Hepatocyte (in vitro differentiated cells): Measurements from ENCODE around the gene ZNHIT2. TPM values are rescaled to one million over a fixed set of nuclear protein-coding genes. Genes with fewer than 3 reads are reported as not detected.

ENCODE experiments used
- DNase-seq: peaks from one replicate; pipeline ENCODE4 v3.0.0-alpha.2; 2016; ENCODE audit warnings: low spot score
- H2AFZ ChIP-seq: fragments of 200-600 bp; sonication (generic); 2 replicates; pipeline ENCODE4 v1.6.0; 2016; ENCODE audit warnings: antibody characterized with exemption, mild to moderate bottlenecking
- H3K27ac ChIP-seq: fragments of 200-600 bp; sonication (generic); 2 replicates; pipeline ENCODE4 v1.5.1; 2016; ENCODE audit warnings: mild to moderate bottlenecking
- H3K27me3 ChIP-seq: fragments of 200-600 bp; sonication (generic); 2 replicates; pipeline ENCODE4 v1.6.1; 2016
- H3K36me3 ChIP-seq: fragments of 200-600 bp; sonication (generic); replicated peaks from 2 replicates; pipeline ENCODE4 v1.5.1; 2016; ENCODE audit warnings: low read depth; ENCODE audit not compliant: insufficient read depth
- H3K4me1 ChIP-seq: fragments of 200-600 bp; sonication (generic); 2 replicates; pipeline ENCODE4 v1.5.1; 2016; ENCODE audit warnings: mild to moderate bottlenecking, moderate library complexity; ENCODE audit not compliant: insufficient read depth
- H3K4me2 ChIP-seq: fragments of 200-600 bp; sonication (generic); 2 replicates; pipeline ENCODE4 v1.6.0; 2016
- H3K4me3 ChIP-seq: fragments of 200-600 bp; sonication (generic); 2 replicates; pipeline ENCODE4 v1.5.1; 2016; ENCODE audit warnings: mild to moderate bottlenecking
- H3K79me2 ChIP-seq: fragments of 200-600 bp; sonication (generic); 2 replicates; pipeline ENCODE4 v1.6.0; 2017; ENCODE audit warnings: mild to moderate bottlenecking
- H3K9me2 ChIP-seq: fragments of 200-600 bp; sonication (generic); replicated peaks from 2 replicates; pipeline ENCODE4 v1.6.0; 2017; ENCODE audit warnings: mild to moderate bottlenecking; ENCODE audit not compliant: insufficient read depth
- H3K9me3 ChIP-seq: fragments of 200-600 bp; sonication (generic); 2 replicates; pipeline ENCODE4 v1.5.1; 2016; ENCODE audit warnings: low read depth, mild to moderate bottlenecking
- H4K20me1 ChIP-seq: fragments of 200-600 bp; sonication (generic); 2 replicates; pipeline ENCODE4 v1.6.0; 2016; ENCODE audit warnings: mild to moderate bottlenecking; ENCODE audit not compliant: insufficient read depth, poor library complexity, severe bottlenecking
- EZH2 ChIP-seq: fragments of 200-600 bp; sonication (generic); IDR thresholded peaks from 2 replicates; pipeline ENCODE4 v1.6.1; 2016; ENCODE audit warnings: antibody characterized with exemption, mild to moderate bottlenecking, borderline replicate concordance
- EZH2phosphoT487 ChIP-seq: fragments of 200-600 bp; sonication (generic); IDR thresholded peaks from one replicate; pipeline ENCODE4 v1.6.1; 2018; ENCODE audit warnings: antibody characterized with exemption, mild to moderate bottlenecking, low read depth, moderate library complexity; ENCODE audit not compliant: unreplicated experiment, severe bottlenecking
- WGBS: methylation state at CpG from one replicate; pipeline ENCODE4 v1.1.6; 2016; ENCODE audit warnings: low lambda C conversion rate; ENCODE audit errors: missing lambda C conversion rate; 5-methylcytosine and 5-hydroxymethylcytosine counted together
- polyA plus RNA-seq: library from polyadenylated mRNA; unstranded; fragments of >200 nt; fragmentation: Nextera tagmentation; extraction: Ambion mirVana; gene quantifications from 2 replicates; pipeline ENCODE4 v1.2.1, GENCODE V29; 2016
- total RNA-seq: library from RNA; depleted of rRNA; stranded (reverse); fragments of >200 nt; gene quantifications from 2 replicates; pipeline ENCODE4 v1.2.3, GENCODE V29; 2014
- TF ChIP-seq, protein P1 (sequence below): fragments of 200-600 bp; sonication (generic); IDR thresholded peaks from 2 replicates; pipeline ENCODE4 v1.5.1; 2016; ENCODE audit warnings: antibody characterized with exemption, mild to moderate bottlenecking; ENCODE audit not compliant: poor library complexity

Gene ZNHIT2
- total and polyA plus RNA-seq, 2 experiments from 2014 or later, result 13.5 to 23.7 TPM

DNA sequence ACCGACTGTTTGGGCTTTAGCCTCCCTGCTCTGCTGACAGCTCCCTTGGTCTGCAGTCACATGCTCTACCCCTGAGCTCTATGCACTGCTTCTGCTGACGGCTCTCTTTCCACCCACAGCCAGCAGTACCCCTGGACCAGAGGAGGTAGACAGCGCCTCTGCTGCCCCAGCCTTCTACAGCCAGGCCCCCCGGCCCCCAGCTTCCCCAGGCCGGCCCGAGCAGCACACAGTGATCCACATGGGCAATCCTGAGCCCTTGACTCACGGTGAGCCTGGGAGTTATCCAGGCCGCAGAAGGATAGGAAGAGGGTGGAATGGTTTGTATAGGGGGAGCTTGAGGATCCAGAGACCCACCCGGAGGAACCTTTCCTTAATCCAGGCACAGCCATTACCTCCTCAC is 30.7 kb downstream of the ZNHIT2 start:
- Histone ChIP-seq H4K20me1 (no peaks in the 10 kb centered on the region), H3K36me3 (no peaks in the 10 kb centered on the region), H2AFZ (no peak overlapping the region), H3K79me2 (peaks cover 31% of the 10 kb centered on the region), H3K9me3 (no peaks in the 10 kb centered on the region), H3K4me2 (no peak overlapping the region), H3K4me1 (peaks cover 9% of the 10 kb centered on the region), H3K27me3 (no peaks in the 10 kb centered on the region), H3K4me3 (no peak overlapping the region), H3K9me2 (no peaks in the 10 kb centered on the region), H3K27ac (no peak overlapping the region)
- TF ChIP-seq, protein P1, sequence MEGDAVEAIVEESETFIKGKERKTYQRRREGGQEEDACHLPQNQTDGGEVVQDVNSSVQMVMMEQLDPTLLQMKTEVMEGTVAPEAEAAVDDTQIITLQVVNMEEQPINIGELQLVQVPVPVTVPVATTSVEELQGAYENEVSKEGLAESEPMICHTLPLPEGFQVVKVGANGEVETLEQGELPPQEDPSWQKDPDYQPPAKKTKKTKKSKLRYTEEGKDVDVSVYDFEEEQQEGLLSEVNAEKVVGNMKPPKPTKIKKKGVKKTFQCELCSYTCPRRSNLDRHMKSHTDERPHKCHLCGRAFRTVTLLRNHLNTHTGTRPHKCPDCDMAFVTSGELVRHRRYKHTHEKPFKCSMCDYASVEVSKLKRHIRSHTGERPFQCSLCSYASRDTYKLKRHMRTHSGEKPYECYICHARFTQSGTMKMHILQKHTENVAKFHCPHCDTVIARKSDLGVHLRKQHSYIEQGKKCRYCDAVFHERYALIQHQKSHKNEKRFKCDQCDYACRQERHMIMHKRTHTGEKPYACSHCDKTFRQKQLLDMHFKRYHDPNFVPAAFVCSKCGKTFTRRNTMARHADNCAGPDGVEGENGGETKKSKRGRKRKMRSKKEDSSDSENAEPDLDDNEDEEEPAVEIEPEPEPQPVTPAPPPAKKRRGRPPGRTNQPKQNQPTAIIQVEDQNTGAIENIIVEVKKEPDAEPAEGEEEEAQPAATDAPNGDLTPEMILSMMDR, result no peak
- TF ChIP-seq EZH2 (no peak), EZH2phosphoT487 (no peak)
- 100% methylated on average over 7 of the region's 9 CpGs for WGBS
- DNase-seq, result no peak

DNA sequence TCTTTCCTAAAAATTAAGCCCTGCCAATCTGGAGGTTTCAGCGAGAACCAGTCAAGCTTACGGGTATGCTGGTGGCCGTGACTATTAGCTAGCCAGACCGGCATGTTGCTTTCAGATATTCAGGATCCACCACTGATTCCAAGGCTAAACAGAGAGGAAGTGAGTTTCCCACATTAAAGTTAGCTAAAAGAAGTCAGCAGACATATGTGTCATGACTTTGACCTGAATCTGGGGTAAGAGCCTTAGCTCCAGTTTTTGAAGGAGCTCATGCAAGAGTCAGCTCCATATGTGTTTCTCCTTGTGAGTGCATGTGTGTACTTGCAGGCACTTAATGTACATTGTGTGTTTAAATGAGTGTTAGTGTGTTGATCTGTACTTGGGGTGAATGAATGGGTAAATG is 32.1 kb downstream of the ZNHIT2 start:
- no peaks in the 10 kb centered on the region for H4K20me1 ChIP-seq
- H3K4me1 ChIP-seq, result peaks cover 9% of the 10 kb centered on the region
- peak overlapping the region; percentile 95 for H3K4me2 ChIP-seq
- TF ChIP-seq EZH2 (no peak), EZH2phosphoT487 (no peak)
- TF ChIP-seq, protein P1, result no peak
- H3K4me3 ChIP-seq, result no peak overlapping the region
- no peak for DNase-seq
- H3K9me2 ChIP-seq, result no peaks in the 10 kb centered on the region
- no peaks in the 10 kb centered on the region for H3K36me3 ChIP-seq
- peaks cover 32% of the 10 kb centered on the region for H3K79me2 ChIP-seq
- H3K27ac ChIP-seq, result no peak overlapping the region
- H3K27me3 ChIP-seq, result no peaks in the 10 kb centered on the region
- H3K9me3 ChIP-seq, result no peaks in the 10 kb centered on the region
- 97% methylated on average over 4 of the region's 4 CpGs for WGBS
- no peak overlapping the region for H2AFZ ChIP-seq

DNA sequence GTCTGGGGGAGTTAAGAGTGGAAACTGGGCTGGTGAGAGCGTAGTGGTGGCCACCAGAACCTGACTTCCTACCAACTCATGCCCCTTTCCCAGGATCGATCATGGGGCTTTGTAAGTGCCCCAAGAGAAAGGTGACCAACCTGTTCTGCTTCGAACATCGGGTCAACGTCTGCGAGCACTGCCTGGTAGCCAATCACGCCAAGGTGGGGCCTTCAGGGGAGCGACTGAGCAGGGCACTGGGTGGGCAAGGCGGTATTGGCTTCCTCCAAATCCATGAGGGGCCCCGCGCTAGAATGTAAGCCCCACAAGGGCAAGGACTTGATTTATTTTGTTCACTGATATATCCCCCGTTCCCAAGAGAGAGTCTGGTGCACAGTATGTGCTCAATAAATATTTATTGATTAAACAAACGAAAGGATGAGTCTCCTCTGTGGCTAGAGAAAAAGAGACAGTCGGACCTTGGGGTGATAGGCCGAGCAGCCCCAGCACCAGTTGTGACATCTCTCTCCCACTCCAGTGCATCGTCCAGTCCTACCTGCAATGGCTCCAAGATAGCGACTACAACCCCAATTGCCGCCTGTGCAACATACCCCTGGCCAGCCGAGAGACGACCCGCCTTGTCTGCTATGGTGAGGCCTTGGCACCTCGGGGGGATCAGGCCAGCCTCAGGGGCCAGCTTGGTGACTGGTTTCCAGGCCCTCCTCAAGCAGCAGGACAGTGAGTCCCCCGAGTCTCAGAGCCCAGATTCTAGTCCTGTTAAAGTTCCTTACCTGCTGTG is 32.7 kb downstream of the ZNHIT2 start:
- H3K9me3 ChIP-seq, result no peaks in the 10 kb centered on the region
- H3K4me2 ChIP-seq, result peak overlapping the region; percentile 95
- H3K79me2 ChIP-seq, result peaks cover 32% of the 10 kb centered on the region
- no peak for TF ChIP-seq EZH2phosphoT487
- TF ChIP-seq EZH2, result no peak
- TF ChIP-seq, protein P1, result no peak
- no peaks in the 10 kb centered on the region for H4K20me1 ChIP-seq
- H3K27me3 ChIP-seq, result no peaks in the 10 kb centered on the region
- H3K4me3 ChIP-seq, result peak overlapping the region; percentile 46
- H3K36me3 ChIP-seq, result no peaks in the 10 kb centered on the region
- no peaks in the 10 kb centered on the region for H3K9me2 ChIP-seq
- H3K27ac ChIP-seq, result peak overlapping the region; percentile 97
- peaks cover 9% of the 10 kb centered on the region for H3K4me1 ChIP-seq
- peak overlapping the region; percentile 37 for H2AFZ ChIP-seq
- WGBS, result 52% methylated on average over 23 of the region's 23 CpGs
- DNase-seq, result no peak
